DND-41 (cell line): Measurements from ENCODE around the gene ADAMTSL3.
A peak's percentile ranks its signal among the peaks of the same experiment; 100 is the strongest.

Source experiments
- ATAC-seq: fragments of 200-7000 bp; cut with Tn5 transposase; 3 replicates; pipeline ENCODE4 v1.9.1; 2021; ENCODE audit warnings: low read depth; ENCODE audit not compliant: insufficient read depth
- DNase-seq: peaks from one replicate; pipeline ENCODE4 v3.0.0-alpha.2; 2020
- H2AFZ ChIP-seq: 2 replicates; pipeline ENCODE4 v1.6.0; 2012; ENCODE audit warnings: low read depth, low read length
- H3K27ac ChIP-seq: 2 replicates; pipeline ENCODE4 v1.5.1; 2012; ENCODE audit warnings: low read length, inconsistent platforms
- H3K27me3 ChIP-seq: fragments of 200-600 bp; sonication (generic); 2 replicates; pipeline ENCODE4 v1.6.0; 2012; ENCODE audit warnings: low read length, mild to moderate bottlenecking, inconsistent platforms; ENCODE audit not compliant: insufficient read depth, poor library complexity
- H3K36me3 ChIP-seq: 2 replicates; pipeline ENCODE4 v1.5.1; 2012; ENCODE audit warnings: low read length, inconsistent platforms; ENCODE audit not compliant: insufficient read depth
- H3K4me1 ChIP-seq: 2 replicates; pipeline ENCODE4 v1.5.1; 2012; ENCODE audit warnings: mild to moderate bottlenecking, low read length; ENCODE audit not compliant: insufficient read depth
- H3K4me2 ChIP-seq: 2 replicates; pipeline ENCODE4 v1.6.0; 2012; ENCODE audit warnings: mild to moderate bottlenecking, moderate library complexity, low read length, inconsistent platforms; ENCODE audit not compliant: insufficient read depth
- H3K4me3 ChIP-seq, 2 experiments: fragments of 200-600 bp in 1 of 2; shearing (Covaris generic) in 1 of 2; 2 replicates each; pipeline ENCODE4 v1.5.1; 2012 to 2016; ENCODE audit warnings: inconsistent platforms in 2 of 2, low read length in 2 of 2, mild to moderate bottlenecking in 2 of 2, low read depth in 1 of 2, moderate library complexity in 1 of 2
- H3K79me2 ChIP-seq: 2 replicates; pipeline ENCODE4 v1.6.0; 2012; ENCODE audit warnings: low read length, inconsistent platforms; ENCODE audit not compliant: insufficient read depth
- H3K9ac ChIP-seq: 2 replicates; pipeline ENCODE4 v1.6.0; 2012; ENCODE audit warnings: low read depth, mild to moderate bottlenecking, inconsistent platforms, low read length, moderate library complexity
- H3K9me3 ChIP-seq: 2 replicates; pipeline ENCODE4 v1.5.1; 2012; ENCODE audit warnings: low read length, moderate library complexity, mild to moderate bottlenecking, inconsistent platforms; ENCODE audit not compliant: insufficient read depth, severe bottlenecking
- H4K20me1 ChIP-seq: 2 replicates; pipeline ENCODE4 v1.6.0; 2012; ENCODE audit warnings: low read length; ENCODE audit not compliant: insufficient read depth
- EZH2 ChIP-seq: IDR thresholded peaks from 3 replicates; pipeline ENCODE4 v1.6.1; 2012; ENCODE audit warnings: borderline replicate concordance, low read depth, mild to moderate bottlenecking, moderate library complexity, low read length, inconsistent platforms; ENCODE audit not compliant: severe bottlenecking
- TF ChIP-seq, protein P1 (sequence below): IDR thresholded peaks from 2 replicates; pipeline ENCODE4 v1.5.1; 2012; ENCODE audit warnings: borderline replicate concordance, low read length, moderate library complexity, mild to moderate bottlenecking; ENCODE audit not compliant: poor library complexity, severe bottlenecking; ENCODE audit errors: extremely low read depth

Gene ADAMTSL3

DNA sequence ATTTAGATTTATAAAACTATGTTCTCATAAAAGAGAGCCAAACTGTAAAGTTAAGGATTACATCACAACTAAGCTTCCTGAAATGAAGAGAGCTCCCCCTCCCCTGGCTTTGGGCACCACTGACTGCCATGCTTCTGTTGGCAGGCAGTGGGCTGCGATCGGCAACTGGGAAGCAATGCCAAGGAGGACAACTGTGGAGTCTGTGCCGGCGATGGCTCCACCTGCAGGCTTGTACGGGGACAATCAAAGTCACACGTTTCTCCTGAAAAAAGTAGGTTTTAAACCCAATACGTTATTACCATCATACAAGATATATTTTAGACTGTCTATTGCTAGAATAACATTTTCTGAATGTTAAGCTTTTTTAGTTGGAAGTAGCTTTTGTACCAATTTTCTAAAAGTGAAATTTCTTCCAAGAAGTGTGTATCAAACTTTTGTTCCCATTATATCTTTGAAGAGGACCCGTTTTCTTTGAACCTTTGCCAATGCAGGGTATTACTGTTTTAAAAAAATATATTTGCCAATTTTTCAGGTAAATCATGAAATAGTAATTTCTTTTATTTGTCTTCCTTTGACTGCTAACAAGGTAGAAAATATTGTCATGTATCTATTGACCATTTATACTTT, 184.1 kb downstream of the ADAMTSL3 start:
- H2AFZ ChIP-seq, result no peak overlapping the region
- H3K4me2 ChIP-seq, result no peak overlapping the region
- H3K36me3 ChIP-seq, result no peaks in the 10 kb centered on the region
- no peak overlapping the region for H3K27ac ChIP-seq
- H3K4me1 ChIP-seq, result no peaks in the 10 kb centered on the region
- no peak overlapping the region for H3K9ac ChIP-seq
- DNase-seq, result peak; percentile 3
- H3K79me2 ChIP-seq, result no peaks in the 10 kb centered on the region
- no peaks in the 10 kb centered on the region for H3K9me3 ChIP-seq
- H3K4me3 ChIP-seq, result no peak overlapping the region
- TF ChIP-seq, protein P1, sequence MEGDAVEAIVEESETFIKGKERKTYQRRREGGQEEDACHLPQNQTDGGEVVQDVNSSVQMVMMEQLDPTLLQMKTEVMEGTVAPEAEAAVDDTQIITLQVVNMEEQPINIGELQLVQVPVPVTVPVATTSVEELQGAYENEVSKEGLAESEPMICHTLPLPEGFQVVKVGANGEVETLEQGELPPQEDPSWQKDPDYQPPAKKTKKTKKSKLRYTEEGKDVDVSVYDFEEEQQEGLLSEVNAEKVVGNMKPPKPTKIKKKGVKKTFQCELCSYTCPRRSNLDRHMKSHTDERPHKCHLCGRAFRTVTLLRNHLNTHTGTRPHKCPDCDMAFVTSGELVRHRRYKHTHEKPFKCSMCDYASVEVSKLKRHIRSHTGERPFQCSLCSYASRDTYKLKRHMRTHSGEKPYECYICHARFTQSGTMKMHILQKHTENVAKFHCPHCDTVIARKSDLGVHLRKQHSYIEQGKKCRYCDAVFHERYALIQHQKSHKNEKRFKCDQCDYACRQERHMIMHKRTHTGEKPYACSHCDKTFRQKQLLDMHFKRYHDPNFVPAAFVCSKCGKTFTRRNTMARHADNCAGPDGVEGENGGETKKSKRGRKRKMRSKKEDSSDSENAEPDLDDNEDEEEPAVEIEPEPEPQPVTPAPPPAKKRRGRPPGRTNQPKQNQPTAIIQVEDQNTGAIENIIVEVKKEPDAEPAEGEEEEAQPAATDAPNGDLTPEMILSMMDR, result peak; percentile 36
- TF ChIP-seq EZH2, result no peak
- no peaks in the 10 kb centered on the region for H4K20me1 ChIP-seq
- no peak for ATAC-seq
- no peaks in the 10 kb centered on the region for H3K27me3 ChIP-seq

DNA sequence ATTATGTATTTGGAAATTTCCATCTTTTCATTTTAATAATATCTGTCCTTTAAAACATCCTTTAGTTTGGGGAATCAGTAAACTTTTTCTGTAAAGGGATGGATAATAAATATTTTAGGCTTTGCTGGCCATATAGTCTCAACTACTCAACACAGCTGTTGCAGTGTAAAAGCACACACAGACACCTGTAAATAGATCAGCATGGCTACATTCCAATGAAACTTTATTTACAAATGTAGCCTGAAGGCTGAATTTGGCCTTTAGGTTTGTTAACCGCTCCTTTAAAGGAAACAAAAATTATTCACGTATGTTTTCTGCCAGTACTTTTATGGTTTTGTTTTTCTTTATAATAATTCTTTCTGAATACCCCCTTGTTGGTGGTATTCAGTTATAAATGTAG, 184.8 kb downstream of the ADAMTSL3 start:
- no peaks in the 10 kb centered on the region for H3K27me3 ChIP-seq
- no peak overlapping the region for H2AFZ ChIP-seq
- DNase-seq (no peak), ATAC-seq (no peak)
- H3K9me3 ChIP-seq, result no peaks in the 10 kb centered on the region
- TF ChIP-seq, protein P1, result no peak
- no peak for TF ChIP-seq EZH2
- no peak overlapping the region for H3K4me2 ChIP-seq
- H3K27ac ChIP-seq, result no peak overlapping the region
- H3K79me2 ChIP-seq, result no peaks in the 10 kb centered on the region
- H3K4me3 ChIP-seq, result no peak overlapping the region
- H3K36me3 ChIP-seq, result no peaks in the 10 kb centered on the region
- no peaks in the 10 kb centered on the region for H4K20me1 ChIP-seq
- no peak overlapping the region for H3K9ac ChIP-seq
- no peaks in the 10 kb centered on the region for H3K4me1 ChIP-seq

DNA sequence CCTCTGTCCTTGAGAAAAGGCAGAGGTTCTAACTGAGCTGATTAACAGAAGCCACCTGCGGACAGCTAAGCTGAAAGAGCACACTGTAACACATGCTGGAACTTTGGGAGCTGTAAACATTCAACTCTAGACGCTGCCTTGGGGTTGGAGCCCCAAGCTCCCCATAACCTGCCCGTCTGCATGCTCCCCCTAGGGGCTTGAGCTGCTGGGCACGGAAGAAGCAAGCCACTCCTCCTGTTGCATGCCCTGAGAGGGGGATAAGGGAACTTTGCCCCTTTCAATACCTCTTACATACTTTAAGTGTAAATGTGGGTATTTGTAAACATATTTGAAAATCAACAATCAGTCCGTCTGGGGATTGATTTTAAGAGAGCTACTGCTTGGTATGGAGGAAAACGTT, 188.4 kb downstream of the ADAMTSL3 start:
- no peaks in the 10 kb centered on the region for H3K4me1 ChIP-seq
- TF ChIP-seq, protein P1, result no peak
- TF ChIP-seq EZH2, result no peak
- no peak for ATAC-seq
- H3K4me3 ChIP-seq, result no peak overlapping the region
- no peak overlapping the region for H3K4me2 ChIP-seq
- DNase-seq, result no peak
- no peak overlapping the region for H2AFZ ChIP-seq
- no peaks in the 10 kb centered on the region for H3K79me2 ChIP-seq
- no peak overlapping the region for H3K9ac ChIP-seq
- no peaks in the 10 kb centered on the region for H3K36me3 ChIP-seq
- no peaks in the 10 kb centered on the region for H3K9me3 ChIP-seq
- H3K27ac ChIP-seq, result no peak overlapping the region
- no peaks in the 10 kb centered on the region for H3K27me3 ChIP-seq
- H4K20me1 ChIP-seq, result no peaks in the 10 kb centered on the region
